ENCODE data around the gene USPL1.
A peak's percentile ranks its signal among the peaks of the same experiment; 100 is the strongest.

- TF ChIP-seq CTCF (IDR thresholded peaks at IDR 0.05; ENCODE audit: low read depth, low read length, missing input control), result no peak
- no peak for TF ChIP-seq GABPA (IDR thresholded peaks at IDR 0.05 in 1 of 2, conservative IDR thresholded peaks at IDR 0.05 in 1 of 2)
- no peak for TF ChIP-seq FOXA1 (IDR thresholded peaks at IDR 0.05)
- no peak for TF ChIP-seq RAD21 (IDR thresholded peaks at IDR 0.05)
- no peak for TF ChIP-seq YY1 (IDR thresholded peaks at IDR 0.05)
- TF ChIP-seq TAF1 (conservative IDR thresholded peaks at IDR 0.05), result no peak
- TF ChIP-seq MAX (IDR thresholded peaks at IDR 0.05), result no peak
- no peak for TF ChIP-seq JUND (IDR thresholded peaks at IDR 0.05)
- TF ChIP-seq, protein P1, sequence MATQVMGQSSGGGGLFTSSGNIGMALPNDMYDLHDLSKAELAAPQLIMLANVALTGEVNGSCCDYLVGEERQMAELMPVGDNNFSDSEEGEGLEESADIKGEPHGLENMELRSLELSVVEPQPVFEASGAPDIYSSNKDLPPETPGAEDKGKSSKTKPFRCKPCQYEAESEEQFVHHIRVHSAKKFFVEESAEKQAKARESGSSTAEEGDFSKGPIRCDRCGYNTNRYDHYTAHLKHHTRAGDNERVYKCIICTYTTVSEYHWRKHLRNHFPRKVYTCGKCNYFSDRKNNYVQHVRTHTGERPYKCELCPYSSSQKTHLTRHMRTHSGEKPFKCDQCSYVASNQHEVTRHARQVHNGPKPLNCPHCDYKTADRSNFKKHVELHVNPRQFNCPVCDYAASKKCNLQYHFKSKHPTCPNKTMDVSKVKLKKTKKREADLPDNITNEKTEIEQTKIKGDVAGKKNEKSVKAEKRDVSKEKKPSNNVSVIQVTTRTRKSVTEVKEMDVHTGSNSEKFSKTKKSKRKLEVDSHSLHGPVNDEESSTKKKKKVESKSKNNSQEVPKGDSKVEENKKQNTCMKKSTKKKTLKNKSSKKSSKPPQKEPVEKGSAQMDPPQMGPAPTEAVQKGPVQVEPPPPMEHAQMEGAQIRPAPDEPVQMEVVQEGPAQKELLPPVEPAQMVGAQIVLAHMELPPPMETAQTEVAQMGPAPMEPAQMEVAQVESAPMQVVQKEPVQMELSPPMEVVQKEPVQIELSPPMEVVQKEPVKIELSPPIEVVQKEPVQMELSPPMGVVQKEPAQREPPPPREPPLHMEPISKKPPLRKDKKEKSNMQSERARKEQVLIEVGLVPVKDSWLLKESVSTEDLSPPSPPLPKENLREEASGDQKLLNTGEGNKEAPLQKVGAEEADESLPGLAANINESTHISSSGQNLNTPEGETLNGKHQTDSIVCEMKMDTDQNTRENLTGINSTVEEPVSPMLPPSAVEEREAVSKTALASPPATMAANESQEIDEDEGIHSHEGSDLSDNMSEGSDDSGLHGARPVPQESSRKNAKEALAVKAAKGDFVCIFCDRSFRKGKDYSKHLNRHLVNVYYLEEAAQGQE (IDR thresholded peaks at IDR 0.05), result no peak
- peak in 1 of 2 donors; percentile 34 for TF ChIP-seq HNF4A (conservative IDR thresholded peaks at IDR 0.05)
- TF ChIP-seq, protein P2, sequence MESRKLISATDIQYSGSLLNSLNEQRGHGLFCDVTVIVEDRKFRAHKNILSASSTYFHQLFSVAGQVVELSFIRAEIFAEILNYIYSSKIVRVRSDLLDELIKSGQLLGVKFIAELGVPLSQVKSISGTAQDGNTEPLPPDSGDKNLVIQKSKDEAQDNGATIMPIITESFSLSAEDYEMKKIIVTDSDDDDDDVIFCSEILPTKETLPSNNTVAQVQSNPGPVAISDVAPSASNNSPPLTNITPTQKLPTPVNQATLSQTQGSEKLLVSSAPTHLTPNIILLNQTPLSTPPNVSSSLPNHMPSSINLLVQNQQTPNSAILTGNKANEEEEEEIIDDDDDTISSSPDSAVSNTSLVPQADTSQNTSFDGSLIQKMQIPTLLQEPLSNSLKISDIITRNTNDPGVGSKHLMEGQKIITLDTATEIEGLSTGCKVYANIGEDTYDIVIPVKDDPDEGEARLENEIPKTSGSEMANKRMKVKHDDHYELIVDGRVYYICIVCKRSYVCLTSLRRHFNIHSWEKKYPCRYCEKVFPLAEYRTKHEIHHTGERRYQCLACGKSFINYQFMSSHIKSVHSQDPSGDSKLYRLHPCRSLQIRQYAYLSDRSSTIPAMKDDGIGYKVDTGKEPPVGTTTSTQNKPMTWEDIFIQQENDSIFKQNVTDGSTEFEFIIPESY (IDR thresholded peaks at IDR 0.05), result no peak
- TF ChIP-seq EGR1 (IDR thresholded peaks at IDR 0.05; ENCODE audit: low read depth in 2 of 2), result no peak
- TF ChIP-seq SP1 (IDR thresholded peaks at IDR 0.05), result no peak
These were observed 20.6 kb downstream of the USPL1 start for GRCh38 chr13:30638301-30638700.

Data from liver (tissue), 3 donors.